ENCODE data around the gene RMND5B.

GRCh38 chr5:178145965-178146820 is 15.4 kb downstream of the RMND5B start:
- TF ChIP-seq RNF219 (CRISPR knock-in tag; IDR thresholded peaks at IDR 0.05) (no peak), CREB1 (IDR thresholded peaks at IDR 0.05) (no peak), CREB1 (CRISPR knock-in tag; IDR thresholded peaks at IDR 0.05) (no peak), HCFC1 (IDR thresholded peaks at IDR 0.05; ENCODE audit: low read depth, low read length) (no peak), ZNF274 (CRISPR knock-in tag; IDR thresholded peaks at IDR 0.05) (no peak), ZNF18 (CRISPR knock-in tag; IDR thresholded peaks at IDR 0.05; ENCODE audit: insufficient replicate concordance) (no peak), FOXK1 (CRISPR knock-in tag; IDR thresholded peaks at IDR 0.05; ENCODE audit: borderline replicate concordance, low read depth) (no peak)

Measured in HepG2 (cell line).